ENCODE results near the gene PCDHGB3. TPM values are rescaled to one million over a fixed set of nuclear protein-coding genes. Genes with fewer than 3 reads are reported as not detected.
"Not testable (repeated sequence)": the region's sequence is repeated elsewhere in the genome, so short reads cannot be mapped to it uniquely, and the experiment has no call there.

PCDHGB3 gene
- total RNA-seq: 1.9 and 3.8 TPM in 2 replicates

- peak; percentile 38 to 71 for DNase-seq (ENCODE audit: low read depth in 2 of 2)
Measured at GRCh38 chr5:141369994-141370848, at the start of gene PCDHGB3. TSS of gene PCDHGB3 (plus strand) at chr5:141370242. CDS start at chr5:141370395, 153 bp downstream.

- DNase-seq (ENCODE audit: low read depth in 2 of 2): no peak
Measured at GRCh38 chr5:141322261-141322660, 47.8 kb upstream of the PCDHGB3 start.

- peak; percentile 41 to 75 for DNase-seq (ENCODE audit: low read depth in 2 of 2)
Measured at GRCh38 chr5:141326088-141326854, 43.8 kb upstream of the PCDHGB3 start.

- DNase-seq (ENCODE audit: low read depth in 2 of 2): no peak
Measured at GRCh38 chr5:141328231-141328630, 41.8 kb upstream of the PCDHGB3 start.

- peak in 1 of 2 donors; percentile 51 for DNase-seq (ENCODE audit: low read depth in 2 of 2)
Measured at GRCh38 chr5:141330299-141331080, 39.6 kb upstream of the PCDHGB3 start, which contains the start of gene PCDHGA1. TSS of gene PCDHGA1 (plus strand) at chr5:141330514.

- not testable (repeated sequence) for DNase-seq (ENCODE audit: low read depth in 2 of 2)
Measured at GRCh38 chr5:141332571-141332970, 37.5 kb upstream of the PCDHGB3 start.

- DNase-seq (ENCODE audit: low read depth in 2 of 2): peak in 1 of 2 donors; percentile 64
Measured at GRCh38 chr5:141338538-141339306, 31.3 kb upstream of the PCDHGB3 start, which contains the start of gene PCDHGA2. TSS of gene PCDHGA2 (plus strand) at chr5:141338760.

GRCh38 chr5:141340781-141341354 lies 29.2 kb upstream of the PCDHGB3 start:
- not testable (repeated sequence) for DNase-seq (ENCODE audit: low read depth in 2 of 2)

- DNase-seq (ENCODE audit: low read depth in 2 of 2): no peak
Measured at GRCh38 chr5:141342773-141343172, 27.3 kb upstream of the PCDHGB3 start.

- peak in 1 of 2 donors; percentile 58 for DNase-seq (ENCODE audit: low read depth in 2 of 2)
Measured at GRCh38 chr5:141343242-141343952, 26.6 kb upstream of the PCDHGB3 start, which contains the start of gene PCDHGA3. TSS of gene PCDHGA3 (plus strand) at chr5:141343829. CDS start at chr5:141344034, 205 bp downstream.

GRCh38 chr5:141343953-141344463 lies 26.0 kb upstream of the PCDHGB3 start:
- DNase-seq (ENCODE audit: low read depth in 2 of 2): no peak

- no peak for DNase-seq (ENCODE audit: low read depth in 2 of 2)
Measured at GRCh38 chr5:141345327-141345726, 24.7 kb upstream of the PCDHGB3 start.

- not testable (repeated sequence) for DNase-seq (ENCODE audit: low read depth in 2 of 2)
Measured at GRCh38 chr5:141346017-141346416, 24.0 kb upstream of the PCDHGB3 start.

- DNase-seq (ENCODE audit: low read depth in 2 of 2): peak in 1 of 2 donors; percentile 42
Measured at GRCh38 chr5:141349917-141350619, 20.0 kb upstream of the PCDHGB3 start, which contains the start of gene PCDHGB1. TSS of gene PCDHGB1 (plus strand) at chr5:141350099. CDS start at chr5:141350261, 162 bp downstream.

GRCh38 chr5:141351591-141351990 lies 18.5 kb upstream of the PCDHGB3 start:
- no peak for DNase-seq (ENCODE audit: low read depth in 2 of 2)

GRCh38 chr5:141354900-141355469 lies 15.1 kb upstream of the PCDHGB3 start, which contains the start of gene PCDHGA4:
TSS of gene PCDHGA4 (plus strand) at chr5:141355021. CDS start at chr5:141355108, 87 bp downstream.
- DNase-seq (ENCODE audit: low read depth in 2 of 2): peak in 1 of 2 donors; percentile 25

- no peak for DNase-seq (ENCODE audit: low read depth in 2 of 2)
Measured at GRCh38 chr5:141355641-141356040, 14.4 kb upstream of the PCDHGB3 start.

GRCh38 chr5:141356133-141356532 lies 13.9 kb upstream of the PCDHGB3 start:
- no peak for DNase-seq (ENCODE audit: low read depth in 2 of 2)

Data from dermis microvascular lymphatic vessel endothelial cell (primary cell).